ENCODE measurements around the gene SHD. TPM values are rescaled to one million over a fixed set of nuclear protein-coding genes. Genes with fewer than 3 reads are reported as not detected.

The SHD gene
- total and polyA plus RNA-seq, 2 experiments from 2014 or later, result 1.8 to 8.0 TPM

GRCh38 chr19:4326215-4326836 is 47.3 kb downstream of the SHD start:
- H3K9me3 Mint-ChIP-seq, result 0 out of 3 replicates have a peak, but pooled peaks cover 4% of the 10 kb centered on the region
- H3K27ac Mint-ChIP-seq, result peak overlapping the region; percentile 72
- Histone ChIP-seq H3K4me3 (peak overlapping the region; percentile 77), H3F3A (replicated peaks; ENCODE audit: low read depth) (peaks cover 6% of the 10 kb centered on the region; the same call in 1 of the 2 replicates), H3K4me1 (ENCODE audit: insufficient read depth) (peaks cover 3% of the 10 kb centered on the region; the same call in 1 of the 2 replicates), H3K36me3 (ENCODE audit: insufficient read depth) (no peaks in the 10 kb centered on the region), H3K4me2 (peak overlapping the region; percentile 95), H3K79me2 (replicated peaks; ENCODE audit: insufficient read depth) (no peaks in the 10 kb centered on the region), H2AFZ (no peak overlapping the region), H4K20me1 (replicated peaks; ENCODE audit: insufficient read depth) (no peaks in the 10 kb centered on the region; the same call in 1 of the 2 replicates), H3K27ac (ENCODE audit: low read depth) (0 out of 2 replicates have a peak overlapping the region, but pooled peaks have one; percentile 45), H3K9me2 (ENCODE audit: insufficient read depth) (no peaks in the 10 kb centered on the region), H3K27me3 (ENCODE audit: insufficient read depth) (no peaks in the 10 kb centered on the region)
- peak overlapping the region; percentile 82 for H3K4me3 Mint-ChIP-seq
- ATAC-seq (no peak), DNase-seq (ENCODE audit: low spot score) (no peak)
- peaks cover 18% of the 10 kb centered on the region for H3K4me1 Mint-ChIP-seq
- TF ChIP-seq STAT1 (IDR thresholded peaks at IDR 0.05; ENCODE audit: unreplicated experiment) (no peak), ZNF331 (CRISPR knock-in tag; IDR thresholded peaks at IDR 0.05; ENCODE audit: low read depth) (no peak), ETS1 (IDR thresholded peaks at IDR 0.05) (no peak), NANOG (IDR thresholded peaks at IDR 0.05; ENCODE audit: borderline replicate concordance) (no peak), ZNF462 (CRISPR knock-in tag; IDR thresholded peaks at IDR 0.05) (no peak)
- peaks cover 25% of the 10 kb centered on the region for H3K36me3 Mint-ChIP-seq (ENCODE audit: low read depth)
- H3K27me3 Mint-ChIP-seq (ENCODE audit: insufficient read depth, low read depth, poor library complexity), result peaks cover 30% of the 10 kb centered on the region

All from GM23338 (cell line).